Prostate gland (tissue), 2 donors: ENCODE results near the gene CRYL1. TPM values are rescaled to one million over a fixed set of nuclear protein-coding genes. Genes with fewer than 3 reads are reported as not detected.

ENCODE experiments used
- DNase-seq: peaks from one replicate; pipeline ENCODE4 v3.0.0-alpha.2; 2019; ENCODE audit warnings: low spot score
- H3K27ac ChIP-seq, 2 donors: fragments of 200-600 bp; sonication (generic); 2 replicates each; pipeline ENCODE4 v1.5.1; 2017 to 2019
- H3K27me3 ChIP-seq: fragments of 200-600 bp; sonication (generic); replicated peaks from 2 replicates; pipeline ENCODE4 v1.5.1; 2019; ENCODE audit not compliant: insufficient read depth
- H3K36me3 ChIP-seq, 2 donors: fragments of 200-600 bp; sonication (generic); 1 replicate in 1 of 2; 2 replicates in 1 of 2; pipeline versions ENCODE4 v1.5.1 to v1.8.1; 2017 to 2019
- H3K4me1 ChIP-seq: fragments of 200-600 bp; sonication (generic); replicated peaks from 2 replicates; pipeline ENCODE4 v1.5.1; 2019
- H3K4me3 ChIP-seq, 2 donors: fragments of 200-600 bp; sonication (generic); 2 replicates each; pipeline ENCODE4 v1.5.1; 2017 to 2019
- H3K9me3 ChIP-seq: fragments of 200-600 bp; sonication (generic); 2 replicates; pipeline ENCODE4 v1.5.1; 2017
- CTCF ChIP-seq, 4 experiments: fragments of 200-600 bp in 2 of 4; fragments of 450-650 bp in 2 of 4; sonication (generic) in 2 of 4; IDR thresholded peaks; 1 replicate in 3 of 4; 2 replicates in 1 of 4; pipeline ENCODE4 v1.5.1; 2016 to 2019; ENCODE audit warnings: antibody characterized with exemption in 4 of 4, mild to moderate bottlenecking in 2 of 4, moderate library complexity in 2 of 4
- POLR2A ChIP-seq: fragments of 450-650 bp; IDR thresholded peaks from one replicate; pipeline ENCODE4 v1.6.1; 2016; ENCODE audit warnings: antibody characterized with exemption, mild to moderate bottlenecking
- POLR2AphosphoS5 ChIP-seq: sonication (generic); formaldehyde crosslinking; IDR thresholded peaks from one replicate; pipeline ENCODE4 v1.6.1; 2017; ENCODE audit warnings: antibody characterized with exemption
- WGBS: methylation state at CpG from one replicate; pipeline ENCODE4 v1.1.5; 2018; 5-methylcytosine and 5-hydroxymethylcytosine counted together
- intact Hi-C: fragments of 100-400 bp; cut with DNase I; formaldehyde crosslinking; loops from one replicate; pipeline ENCODE4 v1.14.2; 2022
- total RNA-seq, 2 donors: library from RNA; depleted of rRNA; stranded (reverse); fragments of >200 nt; gene quantifications; one replicate each; pipeline ENCODE4 v1.1.0, GENCODE V29; 2016

CRYL1 gene
- total RNA-seq, 2 donors from 2014 or later = 35.3 to 75.5 TPM

- no peak for TF ChIP-seq POLR2A
- no peak for TF ChIP-seq CTCF (IDR thresholded peaks at IDR 0.05)
- no peaks in the 10 kb centered on the region for H3K4me1 ChIP-seq
- no peaks in the 10 kb centered on the region for H3K36me3 ChIP-seq
- no peak overlapping the region for H3K27ac ChIP-seq
- no peak for DNase-seq
- no peaks in the 10 kb centered on the region for H3K27me3 ChIP-seq
- H3K9me3 ChIP-seq = no peaks in the 10 kb centered on the region
- intact Hi-C loops = no loop called here
- H3K4me3 ChIP-seq = no peak overlapping the region
Observed at GRCh38 chr13:20451397-20451796, 74.3 kb downstream of the CRYL1 start.

- no peak for DNase-seq
- Histone ChIP-seq H3K4me1 (no peaks in the 10 kb centered on the region), H3K36me3 (no peaks in the 10 kb centered on the region), H3K27me3 (no peaks in the 10 kb centered on the region), H3K9me3 (no peaks in the 10 kb centered on the region), H3K4me3 (no peak overlapping the region), H3K27ac (no peak overlapping the region)
- intact Hi-C loops = no loop called here
- TF ChIP-seq CTCF (IDR thresholded peaks at IDR 0.05) (no peak), POLR2AphosphoS5 (no peak), POLR2A (no peak)
- 90% methylated on average over 1 of the region's 1 CpG for WGBS
Observed at GRCh38 chr13:20448470-20448869, 77.2 kb downstream of the CRYL1 start.

DNA sequence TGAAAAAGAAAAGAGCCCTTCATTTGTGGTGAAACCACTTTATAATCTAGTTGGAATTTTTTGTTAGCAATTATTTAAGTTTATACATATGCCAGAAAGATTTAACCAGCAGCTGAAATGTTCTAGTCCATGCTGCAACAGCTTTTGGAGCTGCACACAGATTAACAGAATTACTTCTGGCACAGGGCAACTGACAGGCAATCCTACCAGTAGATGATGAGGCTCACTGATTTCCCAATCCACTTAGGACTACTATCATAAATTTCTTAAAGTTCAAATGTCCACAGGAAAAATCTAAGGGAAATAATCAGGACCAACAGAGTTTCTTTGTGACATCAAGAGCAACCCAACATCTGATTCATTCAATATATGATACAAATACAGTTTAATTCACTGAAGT lies 78.8 kb downstream of the CRYL1 start:
- Histone ChIP-seq H3K4me1 (no peaks in the 10 kb centered on the region), H3K27me3 (no peaks in the 10 kb centered on the region), H3K27ac (no peak overlapping the region), H3K36me3 (no peaks in the 10 kb centered on the region), H3K9me3 (no peaks in the 10 kb centered on the region), H3K4me3 (no peak overlapping the region)
- no peak for DNase-seq
- intact Hi-C loops = no loop called here
- TF ChIP-seq POLR2A = no peak
- TF ChIP-seq POLR2AphosphoS5 = no peak
- TF ChIP-seq CTCF (IDR thresholded peaks at IDR 0.05) = no peak

GRCh38 chr13:20446405-20446804 lies 79.3 kb downstream of the CRYL1 start:
- H3K27me3 ChIP-seq = no peaks in the 10 kb centered on the region
- no peak for DNase-seq
- 81% methylated on average over 1 of the region's 1 CpG for WGBS
- no peak overlapping the region for H3K4me3 ChIP-seq
- no peak for TF ChIP-seq CTCF (IDR thresholded peaks at IDR 0.05)
- TF ChIP-seq POLR2AphosphoS5 = no peak
- TF ChIP-seq POLR2A = no peak
- no peaks in the 10 kb centered on the region for H3K36me3 ChIP-seq
- H3K4me1 ChIP-seq = no peaks in the 10 kb centered on the region
- no peak overlapping the region for H3K27ac ChIP-seq
- intact Hi-C loops = no loop called here
- H3K9me3 ChIP-seq = no peaks in the 10 kb centered on the region

- intact Hi-C loops = no loop called here
- TF ChIP-seq POLR2AphosphoS5 (no peak), CTCF (IDR thresholded peaks at IDR 0.05) (no peak), POLR2A (no peak)
- DNase-seq = no peak
Observed at GRCh38 chr13:20442798-20443381, 82.8 kb downstream of the CRYL1 start.

More at GRCh38 chr13:20442798-20443381, 82.8 kb downstream of the CRYL1 start:
- Histone ChIP-seq H3K4me1 (no peaks in the 10 kb centered on the region), H3K9me3 (no peaks in the 10 kb centered on the region), H3K36me3 (no peaks in the 10 kb centered on the region), H3K27ac (peak overlapping the region in 1 of 2 donors; percentile 43), H3K27me3 (no peaks in the 10 kb centered on the region), H3K4me3 (no peak overlapping the region)
- WGBS = 47% methylated on average over 2 of the region's 2 CpGs
